C4-2B (cell line): ENCODE results near the gene WSB1.

Source experiments
- CTCF ChIP-seq: fragments of 450-650 bp; conservative IDR thresholded peaks from 2 replicates; pipeline ENCODE4 v1.5.1; 2017; ENCODE audit warnings: mild to moderate bottlenecking
- ZFX ChIP-seq: fragments of 450-650 bp; IDR thresholded peaks from 2 replicates; pipeline ENCODE4 v1.6.1; 2017

- TF ChIP-seq CTCF: no peak
- TF ChIP-seq ZFX: no peak
Observed at GRCh38 chr17:27263386-27263785, 30.5 kb upstream of the WSB1 start.
